Smooth muscle cell (in vitro differentiated cells): ENCODE results near the gene RAB11B. TPM values are rescaled to one million over a fixed set of nuclear protein-coding genes. Genes with fewer than 3 reads are reported as not detected.
"Not testable (repeated sequence)": the region's sequence is repeated elsewhere in the genome, so short reads cannot be mapped to it uniquely, and the experiment has no call there.

Experiments used
- DNase-seq: peaks from one replicate; lab custom pipeline; 2025; ENCODE audit not compliant: unreplicated experiment; lab: John Stamatoyannopoulos, UW
- H2AFZ ChIP-seq: fragments of 200-600 bp; sonication (generic); 2 replicates; pipeline ENCODE4 v1.6.0; 2016; ENCODE audit warnings: antibody characterized with exemption, low read depth, mild to moderate bottlenecking
- H3F3A ChIP-seq: fragments of 200-600 bp; sonication (generic); 2 replicates; pipeline ENCODE4 v1.6.0; 2017; ENCODE audit warnings: antibody characterized with exemption, low read depth
- H3K27ac ChIP-seq: fragments of 200-600 bp; sonication (generic); 2 replicates; pipeline ENCODE4 v1.5.1; 2016; ENCODE audit warnings: low read depth, mild to moderate bottlenecking
- H3K27me3 ChIP-seq: fragments of 200-600 bp; sonication (generic); 2 replicates; pipeline ENCODE4 v1.6.1; 2016; ENCODE audit warnings: low read depth, mild to moderate bottlenecking
- H3K36me3 ChIP-seq: fragments of 200-600 bp; sonication (generic); 2 replicates; pipeline ENCODE4 v1.5.1; 2016; ENCODE audit warnings: low read depth
- H3K4me1 ChIP-seq: fragments of 200-600 bp; sonication (generic); 2 replicates; pipeline ENCODE4 v1.5.1; 2016; ENCODE audit warnings: low read depth
- H3K4me2 ChIP-seq: fragments of 200-600 bp; sonication (generic); 2 replicates; pipeline ENCODE4 v1.6.0; 2016; ENCODE audit warnings: mild to moderate bottlenecking
- H3K4me3 ChIP-seq: fragments of 200-600 bp; sonication (generic); 2 replicates; pipeline ENCODE4 v1.5.1; 2016; ENCODE audit warnings: mild to moderate bottlenecking
- H3K79me2 ChIP-seq: fragments of 200-600 bp; sonication (generic); 2 replicates; pipeline ENCODE4 v1.6.0; 2016; ENCODE audit warnings: low read depth, mild to moderate bottlenecking
- H3K9ac ChIP-seq: fragments of 200-600 bp; sonication (generic); 2 replicates; pipeline ENCODE4 v1.6.0; 2016; ENCODE audit warnings: low read depth
- H3K9me3 ChIP-seq: fragments of 200-600 bp; sonication (generic); replicated peaks from 2 replicates; pipeline ENCODE4 v1.5.1; 2016; ENCODE audit warnings: low read depth
- H4K20me1 ChIP-seq: fragments of 200-600 bp; sonication (generic); 2 replicates; pipeline ENCODE4 v1.6.0; 2016; ENCODE audit warnings: low read depth
- CTCF ChIP-seq: fragments of 200-600 bp; sonication (generic); IDR thresholded peaks from 2 replicates; pipeline ENCODE4 v1.5.1; 2017; ENCODE audit warnings: borderline replicate concordance, mild to moderate bottlenecking, antibody characterized with exemption; ENCODE audit not compliant: insufficient read depth, poor library complexity, severe bottlenecking
- WGBS: methylation state at CpG from one replicate; pipeline ENCODE4 v1.1.7; 2016; ENCODE audit warnings: low lambda C conversion rate; 5-methylcytosine and 5-hydroxymethylcytosine counted together
- polyA plus RNA-seq: library from polyadenylated mRNA; unstranded; fragments of >200 nt; fragmentation: Nextera tagmentation; extraction: Ambion mirVana; gene quantifications from 2 replicates; pipeline ENCODE4 v1.2.1, GENCODE V29; 2016
- total RNA-seq: library from RNA; depleted of rRNA; stranded (reverse); fragments of >200 nt; gene quantifications from 2 replicates; pipeline ENCODE4 v1.2.3, GENCODE V29; 2014

The RAB11B gene
- total and polyA plus RNA-seq, 2 experiments from 2014 or later = 28.9 to 148 TPM

DNA sequence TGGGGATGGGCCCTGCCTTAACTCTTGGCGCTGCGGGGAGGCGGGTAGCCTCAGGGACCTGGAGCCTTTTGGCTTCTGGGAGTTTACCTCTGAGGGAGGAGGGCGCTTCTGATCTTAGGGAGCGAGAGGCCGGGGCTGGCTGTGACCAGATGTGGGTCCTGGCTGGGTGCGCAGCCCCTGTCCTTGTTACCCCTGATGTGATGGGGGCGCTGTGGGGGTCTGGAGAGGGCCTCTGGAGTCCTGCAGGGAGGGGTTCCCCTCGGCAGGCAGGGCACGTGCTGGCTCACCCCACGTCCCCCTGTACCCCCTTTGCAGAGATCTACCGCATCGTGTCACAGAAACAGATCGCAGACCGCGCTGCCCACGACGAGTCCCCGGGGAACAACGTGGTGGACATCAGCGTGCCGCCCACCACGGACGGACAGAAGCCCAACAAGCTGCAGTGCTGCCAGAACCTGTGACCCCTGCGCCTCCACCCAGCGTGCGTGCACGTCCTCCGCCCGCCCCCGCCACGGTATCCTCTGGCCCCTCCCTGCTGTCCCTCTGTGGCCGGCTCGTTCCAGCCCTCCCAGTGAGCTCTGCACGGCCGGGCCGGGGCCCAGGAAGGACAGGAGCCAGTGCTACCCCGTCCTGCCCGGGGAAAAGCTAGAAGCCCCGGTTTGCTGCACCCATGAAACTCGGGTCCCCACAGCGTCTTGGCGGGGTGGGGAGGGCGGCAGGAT is 13.1 kb downstream of the RAB11B start:
- DNase-seq = no peak
- Histone ChIP-seq H3K27ac (no peak overlapping the region), H3K79me2 (peaks cover 13% of the 10 kb centered on the region), H3K4me1 (no peaks in the 10 kb centered on the region), H3K4me2 (no peak overlapping the region), H3K9ac (no peak overlapping the region), H3K4me3 (no peak overlapping the region), H2AFZ (no peak overlapping the region), H3K27me3 (no peaks in the 10 kb centered on the region), H3F3A (no peaks in the 10 kb centered on the region), H4K20me1 (peaks cover 40% of the 10 kb centered on the region), H3K9me3 (no peaks in the 10 kb centered on the region), H3K36me3 (no peaks in the 10 kb centered on the region)
- 99% methylated on average over 20 of the region's 44 CpGs for whole genome bisulfite sequencing
- TF ChIP-seq CTCF = no peak

GRCh38 chr19:8403820-8404109 is 13.6 kb downstream of the RAB11B start:
- Histone ChIP-seq H3K79me2 (peaks cover 7% of the 10 kb centered on the region), H4K20me1 (peaks cover 35% of the 10 kb centered on the region), H3K36me3 (no peaks in the 10 kb centered on the region), H3K27ac (no peak overlapping the region), H3K27me3 (no peaks in the 10 kb centered on the region), H3K4me3 (no peak overlapping the region), H2AFZ (no peak overlapping the region), H3F3A (no peaks in the 10 kb centered on the region), H3K9me3 (no peaks in the 10 kb centered on the region), H3K4me2 (no peak overlapping the region), H3K9ac (no peak overlapping the region), H3K4me1 (no peaks in the 10 kb centered on the region)
- TF ChIP-seq CTCF = no peak
- WGBS = 93% methylated on average over 14 of the region's 24 CpGs
- no peak for DNase-seq

DNA sequence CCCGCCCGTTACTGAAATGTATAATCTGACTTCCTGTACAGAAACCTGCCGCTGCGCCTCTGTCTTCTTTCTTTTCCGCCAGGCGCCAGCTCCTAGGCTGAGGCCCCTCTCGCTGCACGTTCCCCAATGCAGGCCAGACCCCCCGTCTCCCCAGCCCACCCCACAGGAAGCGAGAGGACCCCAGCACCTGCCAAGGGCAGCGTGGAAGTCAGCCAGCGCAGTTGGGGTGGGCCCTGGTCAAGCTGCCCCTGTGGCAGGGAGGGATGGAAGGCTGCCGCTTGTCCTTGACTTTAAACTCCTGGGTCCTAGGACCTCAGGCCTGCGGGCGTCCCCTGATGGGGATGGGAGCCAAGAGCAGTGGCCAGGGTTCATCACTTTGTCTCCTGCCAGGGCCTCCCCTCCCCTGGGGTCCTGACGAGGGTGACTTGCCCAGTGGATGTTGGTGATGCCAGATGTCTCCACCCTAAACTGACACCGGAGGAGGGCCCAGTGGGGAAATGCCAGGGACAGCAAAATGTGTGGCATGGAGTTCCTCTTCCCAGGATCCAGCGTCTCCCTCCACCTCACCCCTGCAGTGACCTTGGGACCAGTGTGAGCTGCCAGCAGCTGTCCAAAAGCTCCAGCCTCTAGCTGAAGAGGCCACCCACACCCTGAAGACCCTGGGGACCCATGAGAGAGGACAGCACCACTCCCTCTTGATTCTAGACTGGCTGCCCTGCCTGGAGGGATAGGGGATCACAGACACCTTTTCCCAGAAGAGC is 14.4 kb downstream of the RAB11B start:
- no peaks in the 10 kb centered on the region for H3K4me1 ChIP-seq
- H3K4me2 ChIP-seq = no peak overlapping the region
- peaks cover 27% of the 10 kb centered on the region for H4K20me1 ChIP-seq
- no peak for DNase-seq
- H3K9ac ChIP-seq = no peak overlapping the region
- WGBS = 96% methylated on average over 18 of the region's 18 CpGs
- TF ChIP-seq CTCF = no peak
- no peaks in the 10 kb centered on the region for H3K36me3 ChIP-seq
- no peaks in the 10 kb centered on the region for H3F3A ChIP-seq
- no peaks in the 10 kb centered on the region for H3K79me2 ChIP-seq
- H3K9me3 ChIP-seq = no peaks in the 10 kb centered on the region
- no peak overlapping the region for H2AFZ ChIP-seq
- H3K27me3 ChIP-seq = no peaks in the 10 kb centered on the region
- no peak overlapping the region for H3K27ac ChIP-seq
- no peak overlapping the region for H3K4me3 ChIP-seq

DNA sequence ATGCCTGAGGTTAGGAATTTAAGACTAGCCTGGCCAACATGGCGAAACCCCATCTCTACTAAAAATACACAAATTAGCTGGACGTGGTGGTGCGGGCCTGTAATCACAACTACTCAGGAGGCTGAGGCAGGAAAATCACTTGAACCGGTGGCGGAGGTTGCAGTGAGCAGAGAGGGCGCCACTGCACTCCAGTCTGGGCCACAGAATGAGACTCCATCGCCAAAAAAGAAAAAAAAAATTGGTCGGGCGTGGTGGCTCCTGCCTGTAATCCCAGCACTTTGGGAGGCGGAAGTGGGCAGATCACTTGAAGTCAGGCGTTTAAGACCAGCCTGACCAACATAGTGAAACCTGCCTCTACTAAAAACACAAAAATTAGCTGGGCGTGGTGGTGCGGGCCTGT is 20.6 kb downstream of the RAB11B start:
- not testable (repeated sequence) for H3K9ac ChIP-seq, H3F3A ChIP-seq, H4K20me1 ChIP-seq, H3K27me3 ChIP-seq, H3K79me2 ChIP-seq, H3K9me3 ChIP-seq, H3K36me3 ChIP-seq, H2AFZ ChIP-seq, H3K4me1 ChIP-seq, DNase-seq, H3K4me2 ChIP-seq, H3K4me3 ChIP-seq, H3K27ac ChIP-seq
- 88% methylated on average over 13 of the region's 13 CpGs for WGBS
